Measurements from ENCODE around the gene SUGP1.

Gene SUGP1

DNA sequence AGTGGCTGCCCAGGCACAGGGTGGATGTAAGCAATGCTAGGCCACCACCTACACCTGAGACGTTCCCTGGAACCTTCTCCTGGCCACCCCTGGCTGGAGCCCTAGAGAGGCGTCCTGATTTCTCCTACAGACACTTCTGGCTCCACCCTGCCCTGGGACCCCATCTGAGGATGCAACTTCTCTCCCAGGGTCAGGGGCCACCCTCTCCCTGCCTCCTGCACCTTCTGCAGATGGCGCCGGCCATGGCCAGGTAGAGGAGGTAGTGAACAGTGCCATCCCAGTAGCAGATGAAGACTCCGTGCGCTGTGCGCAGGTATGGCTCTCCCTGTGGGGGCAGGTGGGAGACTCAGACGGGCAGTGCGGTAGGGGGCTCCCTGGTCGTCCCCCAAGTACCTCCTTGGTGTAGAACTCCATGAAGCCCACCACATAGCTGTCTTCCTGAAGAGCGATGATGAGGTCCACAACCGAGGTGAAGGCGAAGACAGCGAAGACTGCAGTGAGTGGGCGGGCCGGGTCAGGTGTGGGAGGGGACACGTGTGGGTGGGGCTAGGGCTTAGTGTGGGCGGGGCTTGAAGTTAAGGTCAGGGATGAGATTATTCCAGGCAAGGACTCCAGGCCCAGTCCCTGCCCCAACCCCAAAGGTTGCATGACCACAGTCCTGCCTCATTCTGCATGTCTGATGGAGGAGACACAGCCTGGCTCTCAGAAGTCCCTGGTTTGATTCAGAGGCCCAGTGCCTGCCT lies 50.2 kb downstream of the SUGP1 start:
- DNase-seq: peak; percentile 35
- H3K9ac ChIP-seq (ENCODE audit: low read length): no peak overlapping the region
- no peak overlapping the region for H3K27ac ChIP-seq (ENCODE audit: low read depth, low read length)
- no peak overlapping the region for H4K5ac ChIP-seq (ENCODE audit: low read length)
- H2BK5ac ChIP-seq (ENCODE audit: low read length): no peak overlapping the region
- H3K56ac ChIP-seq (ENCODE audit: low read length): no peak overlapping the region
- no peak overlapping the region for H4K8ac ChIP-seq (ENCODE audit: low read depth, low read length)
- no CpG with 5 or more reads among the region's 18 CpGs for WGBS (ENCODE audit: extremely low coverage, insufficient coverage, low lambda C conversion rate)
- H3K18ac ChIP-seq (ENCODE audit: low read length): no peak overlapping the region
- no peak overlapping the region for H3K4me2 ChIP-seq (ENCODE audit: low read length)
- H3K23ac ChIP-seq (ENCODE audit: low read length): no peak overlapping the region
- H2BK15ac ChIP-seq (replicated peaks; ENCODE audit: low read depth): no peak overlapping the region
- H3K27me3 ChIP-seq (ENCODE audit: insufficient read depth, low read length, poor library complexity): no peaks in the 10 kb centered on the region
- H3K4ac ChIP-seq (ENCODE audit: low read depth, low read length): no peak overlapping the region
- no peaks in the 10 kb centered on the region for H3K79me1 ChIP-seq (ENCODE audit: low read length)
- H3K79me2 ChIP-seq (ENCODE audit: control insufficient read depth, insufficient read depth, low read length): no peaks in the 10 kb centered on the region
- H2AK5ac ChIP-seq (ENCODE audit: low read length): no peak overlapping the region
- H2BK120ac ChIP-seq (ENCODE audit: low read depth, low read length): no peak overlapping the region
- no peaks in the 10 kb centered on the region for H3K36me3 ChIP-seq (ENCODE audit: control insufficient read depth, insufficient read depth, low read length)
- no peak overlapping the region for H3K4me3 ChIP-seq (ENCODE audit: low read length)
- H3K4me1 ChIP-seq (ENCODE audit: control insufficient read depth, low read depth, low read length): no peaks in the 10 kb centered on the region

DNA sequence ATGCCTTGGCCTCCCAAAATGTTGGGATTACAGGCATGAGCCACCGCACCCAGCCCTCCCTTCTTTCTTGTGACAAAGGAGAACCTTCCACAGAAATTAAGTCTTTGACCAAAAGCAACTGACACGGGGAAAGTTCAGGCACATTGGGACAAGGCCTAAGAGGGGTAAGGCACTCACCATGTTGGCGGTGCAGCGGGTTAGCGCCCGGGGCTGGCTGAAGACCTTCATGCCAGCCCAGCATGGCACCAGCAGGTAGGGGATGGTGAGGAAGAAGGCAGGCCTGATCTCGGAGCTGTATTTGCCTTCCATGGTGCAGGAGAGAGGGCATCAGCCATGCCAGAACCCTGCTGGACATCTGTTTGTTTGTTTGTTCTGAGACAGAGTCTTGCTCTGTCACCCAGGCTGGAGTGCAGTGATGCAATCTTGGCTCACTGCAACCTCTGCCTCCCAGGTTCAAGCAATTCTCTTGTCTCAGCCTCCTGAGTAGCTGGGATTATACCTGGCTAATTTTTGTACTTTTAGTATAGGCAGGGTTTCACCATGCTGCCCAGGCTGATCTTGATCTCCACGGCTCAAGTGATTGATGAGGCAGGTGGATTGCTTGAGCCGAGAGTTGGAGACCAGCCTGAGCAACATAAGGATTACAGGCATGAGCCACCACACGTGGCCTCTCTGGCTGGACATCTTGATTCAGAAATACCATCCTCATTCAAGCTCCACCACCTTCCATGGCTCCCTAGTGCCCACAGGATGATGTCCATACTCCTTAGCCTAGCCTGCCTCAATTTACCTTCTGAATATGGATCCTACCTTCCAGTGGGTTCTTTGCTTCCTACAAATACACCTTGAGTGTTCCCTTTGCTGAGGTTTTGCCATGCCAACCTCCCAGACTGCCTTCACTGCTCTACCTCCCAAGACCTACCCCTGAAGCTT lies 51.6 kb downstream of the SUGP1 start:
- no peak overlapping the region for H3K9ac ChIP-seq (ENCODE audit: low read length)
- no peak overlapping the region for H3K4me2 ChIP-seq (ENCODE audit: low read length)
- H3K56ac ChIP-seq (ENCODE audit: low read length): no peak overlapping the region
- no peak overlapping the region for H3K4ac ChIP-seq (ENCODE audit: low read depth, low read length)
- H2AK5ac ChIP-seq (ENCODE audit: low read length): no peak overlapping the region
- H4K8ac ChIP-seq (ENCODE audit: low read depth, low read length): no peak overlapping the region
- no CpG with 5 or more reads among the region's 10 CpGs for WGBS (ENCODE audit: extremely low coverage, insufficient coverage, low lambda C conversion rate)
- H2BK5ac ChIP-seq (ENCODE audit: low read length): no peak overlapping the region
- no peaks in the 10 kb centered on the region for H3K79me1 ChIP-seq (ENCODE audit: low read length)
- no peaks in the 10 kb centered on the region for H3K79me2 ChIP-seq (ENCODE audit: control insufficient read depth, insufficient read depth, low read length)
- no peak overlapping the region for H2BK120ac ChIP-seq (ENCODE audit: low read depth, low read length)
- no peak for DNase-seq
- no peaks in the 10 kb centered on the region for H3K27me3 ChIP-seq (ENCODE audit: insufficient read depth, low read length, poor library complexity)
- H3K4me3 ChIP-seq (ENCODE audit: low read length): no peak overlapping the region
- H3K18ac ChIP-seq (ENCODE audit: low read length): no peak overlapping the region
- H3K36me3 ChIP-seq (ENCODE audit: control insufficient read depth, insufficient read depth, low read length): no peaks in the 10 kb centered on the region
- no peak overlapping the region for H3K27ac ChIP-seq (ENCODE audit: low read depth, low read length)
- no peak overlapping the region for H3K23ac ChIP-seq (ENCODE audit: low read length)
- H2BK15ac ChIP-seq (replicated peaks; ENCODE audit: low read depth): no peak overlapping the region
- H4K5ac ChIP-seq (ENCODE audit: low read length): no peak overlapping the region
- no peaks in the 10 kb centered on the region for H3K4me1 ChIP-seq (ENCODE audit: control insufficient read depth, low read depth, low read length)

DNA sequence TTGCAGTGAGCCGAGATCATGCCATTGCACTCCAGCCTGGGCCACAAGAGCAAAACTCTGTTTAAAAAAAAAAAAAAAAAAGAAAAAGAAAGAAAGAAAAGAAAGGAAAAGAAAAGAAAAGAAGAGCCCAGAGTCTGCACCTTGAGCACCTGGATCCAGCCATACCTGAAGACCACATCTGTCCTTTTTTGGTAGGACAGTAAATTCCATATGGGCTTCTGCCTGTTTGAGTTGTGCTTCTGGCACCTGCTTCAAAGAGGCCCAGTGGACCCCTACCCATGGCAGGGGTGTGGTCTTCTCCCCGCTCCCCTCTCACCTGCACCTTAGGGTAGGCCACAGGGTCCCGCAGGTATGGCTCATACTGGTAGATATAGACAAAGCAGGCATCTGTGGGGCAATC lies 53.0 kb downstream of the SUGP1 start:
- H3K36me3 ChIP-seq (ENCODE audit: control insufficient read depth, insufficient read depth, low read length): no peaks in the 10 kb centered on the region
- no peak overlapping the region for H3K27ac ChIP-seq (ENCODE audit: low read depth, low read length)
- no peaks in the 10 kb centered on the region for H3K4me1 ChIP-seq (ENCODE audit: control insufficient read depth, low read depth, low read length)
- no peaks in the 10 kb centered on the region for H3K79me2 ChIP-seq (ENCODE audit: control insufficient read depth, insufficient read depth, low read length)
- no peak overlapping the region for H4K5ac ChIP-seq (ENCODE audit: low read length)
- DNase-seq: no peak
- H3K4me3 ChIP-seq (ENCODE audit: low read length): no peak overlapping the region
- H2BK5ac ChIP-seq (ENCODE audit: low read length): no peak overlapping the region
- H3K27me3 ChIP-seq (ENCODE audit: insufficient read depth, low read length, poor library complexity): peaks cover 3% of the 10 kb centered on the region
- H3K79me1 ChIP-seq (ENCODE audit: low read length): no peaks in the 10 kb centered on the region
- H2BK120ac ChIP-seq (ENCODE audit: low read depth, low read length): no peak overlapping the region
- H3K18ac ChIP-seq (ENCODE audit: low read length): no peak overlapping the region
- no peak overlapping the region for H3K9ac ChIP-seq (ENCODE audit: low read length)
- H4K8ac ChIP-seq (ENCODE audit: low read depth, low read length): no peak overlapping the region
- no peak overlapping the region for H3K4me2 ChIP-seq (ENCODE audit: low read length)
- no peak overlapping the region for H2BK15ac ChIP-seq (replicated peaks; ENCODE audit: low read depth)
- no peak overlapping the region for H3K56ac ChIP-seq (ENCODE audit: low read length)
- no peak overlapping the region for H2AK5ac ChIP-seq (ENCODE audit: low read length)
- no peak overlapping the region for H3K23ac ChIP-seq (ENCODE audit: low read length)
- no peak overlapping the region for H3K4ac ChIP-seq (ENCODE audit: low read depth, low read length)
- WGBS (ENCODE audit: extremely low coverage, insufficient coverage, low lambda C conversion rate): no CpG with 5 or more reads among the region's 3 CpGs

DNA sequence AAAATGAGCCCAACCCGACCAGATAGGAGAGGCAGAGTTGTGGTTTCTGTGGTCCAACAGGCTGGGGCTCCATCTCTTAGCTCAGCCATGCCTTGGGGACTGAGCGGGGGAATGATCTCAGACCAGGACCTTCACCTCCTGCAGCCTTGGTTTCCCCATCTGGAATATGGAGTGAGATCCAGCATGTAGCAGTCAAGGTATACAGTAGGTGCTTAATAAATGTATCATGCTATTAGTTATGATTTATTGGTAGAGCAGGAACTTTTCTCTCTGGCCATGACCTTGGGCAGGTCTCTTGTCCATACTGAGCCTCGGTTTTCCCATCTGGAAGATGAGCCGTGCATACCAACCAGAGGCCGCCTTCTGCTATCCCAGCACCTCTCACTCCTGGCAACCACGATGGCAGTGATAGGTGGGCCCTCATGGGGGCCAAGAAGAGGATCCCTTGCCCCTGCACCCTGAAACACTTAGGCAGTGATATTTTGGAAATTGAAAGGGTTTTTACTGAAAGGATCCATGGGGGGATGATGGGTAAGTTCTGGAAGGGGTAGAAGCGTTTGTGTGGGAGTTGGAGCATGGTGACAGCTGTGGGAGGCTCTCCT lies 56.3 kb downstream of the SUGP1 start:
- H3K36me3 ChIP-seq (ENCODE audit: control insufficient read depth, insufficient read depth, low read length): no peaks in the 10 kb centered on the region
- H3K4me2 ChIP-seq (ENCODE audit: low read length): no peak overlapping the region
- H3K27ac ChIP-seq (ENCODE audit: low read depth, low read length): no peak overlapping the region
- H3K79me1 ChIP-seq (ENCODE audit: low read length): no peaks in the 10 kb centered on the region
- H3K4me1 ChIP-seq (ENCODE audit: control insufficient read depth, low read depth, low read length): no peaks in the 10 kb centered on the region
- no peak overlapping the region for H2AK5ac ChIP-seq (ENCODE audit: low read length)
- H3K56ac ChIP-seq (ENCODE audit: low read length): no peak overlapping the region
- no peaks in the 10 kb centered on the region for H3K79me2 ChIP-seq (ENCODE audit: control insufficient read depth, insufficient read depth, low read length)
- H2BK15ac ChIP-seq (replicated peaks; ENCODE audit: low read depth): no peak overlapping the region
- no peak overlapping the region for H4K8ac ChIP-seq (ENCODE audit: low read depth, low read length)
- H2BK5ac ChIP-seq (ENCODE audit: low read length): no peak overlapping the region
- no peak overlapping the region for H4K5ac ChIP-seq (ENCODE audit: low read length)
- no CpG with 5 or more reads among the region's 7 CpGs for WGBS (ENCODE audit: extremely low coverage, insufficient coverage, low lambda C conversion rate)
- H3K27me3 ChIP-seq (ENCODE audit: insufficient read depth, low read length, poor library complexity): peaks cover 3% of the 10 kb centered on the region
- no peak overlapping the region for H3K4me3 ChIP-seq (ENCODE audit: low read length)
- no peak overlapping the region for H3K9ac ChIP-seq (ENCODE audit: low read length)
- H3K4ac ChIP-seq (ENCODE audit: low read depth, low read length): no peak overlapping the region
- no peak overlapping the region for H3K23ac ChIP-seq (ENCODE audit: low read length)
- DNase-seq: no peak
- no peak overlapping the region for H3K18ac ChIP-seq (ENCODE audit: low read length)
- H2BK120ac ChIP-seq (ENCODE audit: low read depth, low read length): no peak overlapping the region

- no peak overlapping the region for H4K8ac ChIP-seq (ENCODE audit: low read depth, low read length)
- no peak overlapping the region for H2BK15ac ChIP-seq (replicated peaks; ENCODE audit: low read depth)
- no peak overlapping the region for H4K5ac ChIP-seq (ENCODE audit: low read length)
- H3K4ac ChIP-seq (ENCODE audit: low read depth, low read length): no peak overlapping the region
- H2AK5ac ChIP-seq (ENCODE audit: low read length): no peak overlapping the region
- H3K27me3 ChIP-seq (ENCODE audit: insufficient read depth, low read length, poor library complexity): peaks cover 3% of the 10 kb centered on the region
- WGBS (ENCODE audit: extremely low coverage, insufficient coverage, low lambda C conversion rate): no CpG with 5 or more reads among the region's 31 CpGs
- H2BK120ac ChIP-seq (ENCODE audit: low read depth, low read length): no peak overlapping the region
- no peaks in the 10 kb centered on the region for H3K4me1 ChIP-seq (ENCODE audit: control insufficient read depth, low read depth, low read length)
- no peak overlapping the region for H3K4me3 ChIP-seq (ENCODE audit: low read length)
- H3K4me2 ChIP-seq (ENCODE audit: low read length): peak overlapping the region; percentile 56
- H3K79me1 ChIP-seq (ENCODE audit: low read length): no peaks in the 10 kb centered on the region
- DNase-seq: peak; percentile 27
- H3K36me3 ChIP-seq (ENCODE audit: control insufficient read depth, insufficient read depth, low read length): no peaks in the 10 kb centered on the region
- no peak overlapping the region for H2BK5ac ChIP-seq (ENCODE audit: low read length)
- H3K18ac ChIP-seq (ENCODE audit: low read length): no peak overlapping the region
- H3K9ac ChIP-seq (ENCODE audit: low read length): peak overlapping the region; percentile 49
- peak overlapping the region; percentile 45 for H3K23ac ChIP-seq (ENCODE audit: low read length)
- H3K79me2 ChIP-seq (ENCODE audit: control insufficient read depth, insufficient read depth, low read length): no peaks in the 10 kb centered on the region
- no peak overlapping the region for H3K27ac ChIP-seq (ENCODE audit: low read depth, low read length)
- H3K56ac ChIP-seq (ENCODE audit: low read length): peak overlapping the region; percentile 37
Observed at GRCh38 chr19:19262190-19263057, 57.9 kb downstream of the SUGP1 start.
